ENCODE results near the gene MYO18B. TPM values are rescaled to one million over a fixed set of nuclear protein-coding genes. Genes with fewer than 3 reads are reported as not detected.

Gene MYO18B
- total and polyA plus RNA-seq, 2 donors (not counting 3 experiments of a cell fraction or from before 2014, with no cell fraction given): 0.01 TPM; not detected in 1

DNA sequence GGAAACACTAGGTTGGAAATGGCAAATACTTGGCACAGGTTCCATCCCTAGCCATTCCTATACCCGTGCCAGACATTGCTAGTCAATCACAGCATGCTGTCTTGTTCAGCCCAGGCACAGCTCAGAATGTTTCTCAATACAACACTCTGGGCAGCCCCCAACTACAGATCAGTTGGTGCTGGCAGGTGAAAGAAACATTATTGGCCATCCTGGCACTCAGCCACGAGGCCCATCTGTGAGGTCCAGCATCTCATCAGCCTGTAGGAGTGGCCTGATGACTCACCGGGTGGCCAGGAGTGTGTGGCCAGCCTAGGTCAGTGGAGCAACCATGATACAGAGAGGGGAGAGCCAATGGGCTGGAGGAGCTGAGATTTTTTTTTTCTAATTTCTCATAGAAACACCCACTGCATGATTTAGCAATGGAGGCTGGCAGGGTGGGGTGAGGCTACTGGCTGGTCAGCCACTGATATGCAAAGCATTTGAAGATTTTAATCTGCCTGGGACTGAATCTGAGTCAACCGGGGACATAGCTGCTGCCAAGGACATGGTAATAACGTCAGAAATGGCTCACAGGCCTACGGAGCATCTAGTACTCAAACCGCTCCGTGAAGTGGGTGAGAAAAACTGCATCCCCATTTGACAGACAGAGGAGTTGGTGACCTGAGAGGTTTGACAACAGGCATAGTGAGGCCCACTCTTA, 5.4 kb downstream of the MYO18B start:
- peak overlapping the region; percentile 68 for H2AFZ ChIP-seq (ENCODE audit: low read depth, low read length)
- H3K27ac ChIP-seq (ENCODE audit: insufficient read depth, low read depth, low read length): peak overlapping the region; percentile 88
- ChIA-PET CTCF (interaction anchor here (0.9 to 1.2 kb wide), 3 partner anchors 11 to 285 kb away, joined by 3 to 5 read pairs (median 4); no protein-coding TSS in a partner anchor), POLR2A (no interaction called here)
- H3K79me2 ChIP-seq (ENCODE audit: control insufficient read depth, insufficient read depth, low read length): no peaks in the 10 kb centered on the region
- BruUV-seq (replicated peaks): no TSS peak
- no peaks in the 10 kb centered on the region for H4K20me1 ChIP-seq (replicated peaks; ENCODE audit: control insufficient read depth, extremely low read depth, insufficient read depth, low read length)
- H3K36me3 ChIP-seq (ENCODE audit: control insufficient read depth in 2 of 2, extremely low read depth in 1 of 2, insufficient read depth in 2 of 2, low read length in 2 of 2): no peaks in the 10 kb centered on the region
- DNase-seq (ENCODE audit: low read depth, low spot score) (peak; percentile 88), FAIRE-seq (peak; percentile 87)
- H3K9ac ChIP-seq (replicated peaks; ENCODE audit: extremely low read depth, insufficient read depth, low read length): peak overlapping the region; percentile 51
- dilution Hi-C loops (cut with MboI; ENCODE audit: extremely low pct_ligation_motif_present, low sequenced_read_pairs): no loop called here
- peaks cover 23% of the 10 kb centered on the region for H3K4me1 ChIP-seq (ENCODE audit: control insufficient read depth, extremely low read depth, insufficient read depth, low read length)
- H3K27me3 ChIP-seq (ENCODE audit: control insufficient read depth in 2 of 2, insufficient read depth in 2 of 2, low read length in 2 of 2): no peaks in the 10 kb centered on the region
- no peaks in the 10 kb centered on the region for H3K9me1 ChIP-seq (replicated peaks; ENCODE audit: control insufficient read depth, extremely low read depth, insufficient read depth, low read length)
- intact Hi-C loops (cut with micrococcal nuclease): loop anchor here (1.0 kb wide), 1 partner anchor 12 kb away; no protein-coding TSS in a partner anchor
- peak; percentile 65 for TF ChIP-seq JUN (IDR thresholded peaks at IDR 0.05; ENCODE audit: borderline replicate concordance, insufficient read depth, insufficient read length, low read depth)
- TF ChIP-seq, protein P1, sequence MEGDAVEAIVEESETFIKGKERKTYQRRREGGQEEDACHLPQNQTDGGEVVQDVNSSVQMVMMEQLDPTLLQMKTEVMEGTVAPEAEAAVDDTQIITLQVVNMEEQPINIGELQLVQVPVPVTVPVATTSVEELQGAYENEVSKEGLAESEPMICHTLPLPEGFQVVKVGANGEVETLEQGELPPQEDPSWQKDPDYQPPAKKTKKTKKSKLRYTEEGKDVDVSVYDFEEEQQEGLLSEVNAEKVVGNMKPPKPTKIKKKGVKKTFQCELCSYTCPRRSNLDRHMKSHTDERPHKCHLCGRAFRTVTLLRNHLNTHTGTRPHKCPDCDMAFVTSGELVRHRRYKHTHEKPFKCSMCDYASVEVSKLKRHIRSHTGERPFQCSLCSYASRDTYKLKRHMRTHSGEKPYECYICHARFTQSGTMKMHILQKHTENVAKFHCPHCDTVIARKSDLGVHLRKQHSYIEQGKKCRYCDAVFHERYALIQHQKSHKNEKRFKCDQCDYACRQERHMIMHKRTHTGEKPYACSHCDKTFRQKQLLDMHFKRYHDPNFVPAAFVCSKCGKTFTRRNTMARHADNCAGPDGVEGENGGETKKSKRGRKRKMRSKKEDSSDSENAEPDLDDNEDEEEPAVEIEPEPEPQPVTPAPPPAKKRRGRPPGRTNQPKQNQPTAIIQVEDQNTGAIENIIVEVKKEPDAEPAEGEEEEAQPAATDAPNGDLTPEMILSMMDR (IDR thresholded peaks at IDR 0.05; ENCODE audit: extremely low read depth in 1 of 2, insufficient read depth in 1 of 2, low read depth in 1 of 2, low read length in 2 of 2): no peak
- TF ChIP-seq GATA2 (IDR thresholded peaks at IDR 0.05; ENCODE audit: insufficient read depth, insufficient read length, low read depth, low read length): peak; percentile 95
- peak; percentile 86 for TF ChIP-seq FOS (IDR thresholded peaks at IDR 0.05; ENCODE audit: borderline replicate concordance, insufficient read depth, low read length)
- H3K9me3 ChIP-seq (replicated peaks; ENCODE audit: control insufficient read depth, insufficient read depth, low read length): no peaks in the 10 kb centered on the region
- H3K4me2 ChIP-seq (ENCODE audit: insufficient read depth, low read length): peak overlapping the region; percentile 17
- no peak overlapping the region for H3K4me3 ChIP-seq (replicated peaks in 1 of 3; ENCODE audit: insufficient read depth in 1 of 3, low read depth in 1 of 3, low read length in 3 of 3)

Measured in endothelial cell of umbilical vein (primary cell).